T1000 (cell line): ENCODE results near the gene ZNF23.

Experiments
- DNase-seq: peaks from one replicate; lab custom pipeline; 2025; ENCODE audit warnings: mixed read lengths; lab: John Stamatoyannopoulos, UW

Gene ZNF23

GRCh38 chr16:71426069-71426879, 35.8 kb downstream of the ZNF23 start:
- no peak for DNase-seq

- DNase-seq: no peak
These were observed 36.3 kb downstream of the ZNF23 start for GRCh38 chr16:71425746-71426068.

DNA sequence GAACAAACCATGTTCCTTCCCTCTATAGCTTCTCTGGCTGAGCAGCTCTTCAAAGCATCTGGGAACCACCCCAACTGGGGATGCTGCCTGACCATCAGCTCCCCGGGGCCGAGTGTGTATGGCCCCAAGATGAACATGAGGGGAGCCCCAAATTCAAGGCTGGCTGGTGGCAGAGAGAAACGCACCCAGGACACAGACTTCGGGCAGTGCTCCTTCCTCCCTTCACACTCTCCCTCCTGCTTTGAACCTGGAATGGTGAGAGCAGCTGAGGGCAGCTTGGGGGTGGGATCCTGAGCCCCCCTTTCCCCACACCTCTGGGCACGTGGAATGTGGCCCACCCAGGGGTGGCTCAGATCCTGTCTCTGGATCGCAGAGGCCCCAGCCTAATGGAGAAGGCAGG, 37.4 kb downstream of the ZNF23 start:
- DNase-seq: no peak

DNA sequence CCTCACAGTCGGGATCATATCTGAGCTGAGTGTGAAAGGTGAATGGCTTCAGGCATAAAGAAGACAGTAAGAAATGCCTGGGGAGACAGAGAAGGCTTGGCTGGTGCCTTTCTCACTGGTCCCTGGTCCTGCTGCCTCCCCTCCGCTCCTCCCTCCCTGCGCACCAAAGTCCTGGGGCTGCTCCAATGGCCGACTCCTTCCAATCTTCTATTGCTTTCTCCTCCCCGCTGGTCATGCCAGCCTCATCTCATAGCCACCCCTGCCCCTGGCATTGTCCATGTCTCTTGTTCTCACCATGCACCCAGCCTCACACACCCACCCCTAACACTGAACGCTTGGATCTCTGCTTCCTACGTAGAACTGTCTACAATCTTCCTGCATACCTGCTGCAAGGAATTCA, 38.2 kb downstream of the ZNF23 start:
- no peak for DNase-seq

DNA sequence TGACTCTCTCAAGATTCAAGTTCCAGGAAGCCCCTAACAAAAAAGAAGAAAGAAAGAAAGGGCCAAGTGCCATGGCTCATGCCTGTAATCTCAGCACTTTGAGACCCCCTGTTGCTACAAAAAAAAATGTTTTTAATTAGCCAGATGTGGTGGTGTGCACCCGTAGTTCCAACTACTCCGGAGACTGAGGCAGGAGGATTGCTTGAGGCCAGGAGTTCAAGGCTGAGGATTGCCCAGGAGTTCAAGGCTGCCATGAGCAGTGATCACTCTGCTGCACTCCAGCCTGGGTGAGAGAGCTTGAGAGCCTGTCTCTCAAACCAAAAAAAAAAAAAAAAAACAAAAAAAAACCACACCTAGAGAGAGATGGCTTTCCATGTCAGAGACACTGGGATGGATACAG, 39.0 kb downstream of the ZNF23 start:
- DNase-seq: no peak

DNA sequence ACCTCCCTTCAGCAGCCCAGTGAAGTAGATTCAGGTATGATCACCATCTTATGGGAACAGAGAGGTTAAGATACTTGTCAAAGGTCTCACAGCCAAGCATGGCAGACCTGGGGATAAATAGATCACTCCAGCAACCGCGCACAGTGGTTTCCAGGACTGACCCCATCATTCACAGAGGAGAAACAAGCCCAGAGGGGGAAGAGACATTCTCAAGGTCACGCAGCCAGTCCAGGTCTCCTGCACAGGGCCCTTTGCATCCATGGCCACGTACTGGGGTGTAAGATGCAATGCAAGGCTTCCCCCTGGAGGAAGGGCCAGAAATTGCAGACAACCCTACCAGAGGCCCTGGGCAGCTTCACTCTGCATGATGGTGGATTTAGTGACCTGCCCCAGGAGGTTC, 40.1 kb downstream of the ZNF23 start:
- DNase-seq: no peak

DNA sequence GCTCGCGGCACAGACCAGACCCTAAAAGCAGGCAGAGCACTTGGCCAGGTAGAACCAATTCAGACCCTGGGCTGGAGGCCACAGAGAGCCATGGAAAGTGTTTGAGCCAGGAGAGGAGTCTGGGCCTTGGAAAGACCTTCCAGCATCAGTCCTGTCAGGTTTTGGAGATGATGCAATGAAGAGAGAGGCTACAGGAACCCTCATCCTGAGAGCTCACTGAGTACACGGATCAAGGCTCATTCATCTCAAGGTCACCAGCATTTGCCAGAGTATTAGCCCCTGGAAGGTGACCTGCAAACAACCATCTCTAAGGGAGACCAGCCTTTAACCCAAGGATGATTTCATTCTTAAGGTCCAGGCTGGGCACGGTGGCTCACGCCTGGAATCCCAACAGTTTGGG, 48.0 kb downstream of the ZNF23 start:
- DNase-seq: no peak

DNA sequence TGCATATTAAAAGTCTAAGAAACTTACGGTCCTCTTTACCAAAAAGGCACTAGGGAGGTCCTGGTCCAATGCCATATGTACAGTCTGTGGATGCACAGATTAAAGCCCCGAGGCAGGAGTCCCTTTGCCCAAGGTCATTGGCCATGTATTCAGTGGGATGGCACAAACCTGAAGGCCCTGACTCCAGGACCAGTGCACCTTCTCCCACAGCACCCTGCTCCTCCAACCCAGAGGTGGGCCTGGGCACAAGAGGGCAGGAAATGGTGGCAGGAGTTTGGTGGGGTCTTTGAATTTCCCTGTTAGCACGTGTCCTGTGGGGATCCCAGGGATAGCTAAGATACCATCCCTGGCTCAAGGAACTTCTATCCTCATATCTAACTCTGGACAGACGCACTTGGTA, 48.7 kb downstream of the ZNF23 start:
- DNase-seq: no peak

- DNase-seq: no peak
These were observed 49.5 kb downstream of the ZNF23 start for GRCh38 chr16:71412270-71413160.

DNA sequence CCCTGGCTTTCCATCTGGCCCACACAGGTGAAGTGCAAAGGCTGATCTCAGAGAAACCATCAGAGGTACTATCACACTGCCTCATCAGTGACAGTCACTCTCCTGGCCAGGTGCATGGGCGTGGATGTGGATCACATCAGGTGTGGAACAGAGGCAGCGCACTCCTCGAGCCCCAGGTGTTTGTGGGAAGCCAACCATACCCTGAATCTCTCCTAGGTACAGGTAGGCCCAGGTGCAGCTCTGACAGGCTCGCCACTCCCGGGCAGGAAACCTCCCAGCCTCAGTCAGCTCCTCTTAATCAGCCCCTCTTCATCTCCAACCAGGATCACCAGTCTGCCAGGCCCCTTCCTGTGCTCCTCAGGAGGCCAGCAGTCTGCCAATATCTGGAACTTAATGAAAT, 51.9 kb downstream of the ZNF23 start:
- no peak for DNase-seq

- DNase-seq: no peak
These were observed 52.9 kb downstream of the ZNF23 start for GRCh38 chr16:71409011-71409775.

GRCh38 chr16:71408536-71408935, 53.5 kb downstream of the ZNF23 start:
- DNase-seq: no peak

DNA sequence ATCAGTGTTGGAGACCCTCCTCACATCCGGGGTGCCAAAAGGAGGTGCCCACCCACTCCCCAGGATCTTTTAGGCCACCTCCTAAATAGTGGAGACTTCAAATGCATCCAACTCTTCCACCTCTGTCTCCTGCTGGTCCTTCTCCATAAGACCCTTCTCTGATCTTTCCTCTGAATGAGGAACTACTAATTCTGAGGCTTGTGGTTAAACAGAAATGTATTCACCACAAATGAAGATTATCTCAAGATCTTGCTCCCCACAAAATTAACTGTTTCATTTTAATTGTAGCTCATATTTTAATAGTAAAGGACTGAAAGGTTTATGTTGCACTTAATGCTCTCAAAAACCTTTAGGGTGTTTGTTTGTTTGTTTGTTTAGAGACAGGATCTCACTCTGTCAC, 54.3 kb downstream of the ZNF23 start:
- DNase-seq: no peak

- no peak for DNase-seq
These were observed 55.3 kb downstream of the ZNF23 start for GRCh38 chr16:71406724-71407123.

- DNase-seq: no peak
These were observed 55.7 kb downstream of the ZNF23 start for GRCh38 chr16:71406316-71406715.

DNA sequence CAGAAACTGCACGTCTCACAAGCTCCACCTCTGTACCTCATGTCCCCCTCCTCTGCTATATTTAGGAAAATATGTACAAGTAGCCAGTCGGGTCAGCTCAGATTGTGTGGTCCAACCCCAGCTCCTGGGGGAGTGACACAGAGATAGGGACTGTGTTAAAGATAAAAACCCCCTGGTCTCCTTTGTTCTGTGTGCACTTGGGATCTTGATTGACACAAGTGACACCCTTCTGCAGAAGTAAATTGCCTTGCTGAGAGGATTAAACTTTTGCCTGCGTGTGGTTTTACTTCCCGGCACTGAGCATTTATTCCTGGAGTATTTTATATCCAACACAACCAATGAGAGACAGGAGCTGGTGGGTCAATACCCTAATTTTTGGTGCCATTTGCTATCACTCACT, 57.7 kb downstream of the ZNF23 start:
- DNase-seq: no peak

DNA sequence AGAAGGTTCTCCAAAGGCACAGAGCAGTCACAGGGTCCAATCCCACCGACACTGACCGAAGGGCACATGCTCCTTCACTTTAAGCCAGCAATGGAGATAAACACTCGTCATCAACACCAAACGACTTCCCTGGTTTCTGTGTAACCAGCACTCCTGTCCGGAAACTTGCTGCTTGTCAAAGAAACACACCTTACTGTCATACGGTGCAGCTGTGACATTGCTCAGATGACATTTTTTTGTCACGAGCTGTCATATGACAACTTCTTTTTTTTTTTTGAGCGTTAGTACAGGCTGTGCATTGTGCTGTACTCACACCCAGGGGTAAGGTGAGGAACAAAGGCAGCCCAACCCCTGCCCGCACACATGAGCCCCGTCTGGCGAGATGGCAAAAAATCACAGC, 59.4 kb downstream of the ZNF23 start:
- DNase-seq: no peak

GRCh38 chr16:71402007-71402406, 60.0 kb downstream of the ZNF23 start:
- DNase-seq: no peak

DNA sequence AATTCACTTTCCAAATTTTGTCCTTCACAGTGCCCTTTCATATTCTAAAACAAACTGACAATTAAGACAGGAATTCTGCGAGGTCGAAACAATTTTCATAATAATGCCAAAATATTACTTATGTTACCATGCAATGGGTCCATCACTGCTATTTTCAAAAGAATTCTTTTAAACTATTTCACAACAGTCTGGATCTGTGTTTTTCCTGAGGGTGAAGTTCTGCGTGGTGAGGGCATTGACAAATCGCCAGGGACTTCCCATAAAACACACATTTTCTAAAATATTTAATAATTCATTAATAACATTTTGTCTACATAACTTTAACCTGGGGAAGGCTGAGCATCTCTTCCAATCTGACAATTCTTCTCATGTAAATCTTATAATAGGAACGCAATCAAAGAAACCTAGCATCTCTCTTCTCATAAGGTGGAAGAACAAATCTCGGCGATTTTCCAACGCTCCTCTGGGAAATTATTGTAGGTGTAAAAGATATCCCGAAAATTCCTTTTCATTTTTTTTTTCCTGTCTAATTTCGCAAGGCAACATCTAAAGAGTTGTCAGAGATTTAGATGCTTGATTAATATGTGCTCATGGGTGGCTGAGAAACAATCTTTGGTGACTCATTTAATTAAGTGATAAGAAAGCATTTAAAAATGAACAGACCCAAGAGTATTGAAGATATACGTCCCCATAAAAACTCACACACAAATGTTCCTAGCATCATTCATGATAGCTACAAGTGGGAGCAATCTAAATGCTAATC, 62.1 kb downstream of the ZNF23 start:
- DNase-seq: no peak
